Globus pallidus (tissue), 1 donor: ENCODE measurements around the gene LPP.

Experiments
- DNase-seq: peaks from one replicate; pipeline ENCODE4 v3.0.0-alpha.2; 2015; ENCODE audit warnings: low spot score

The LPP gene

GRCh38 chr3:188546835-188547670 is 393.1 kb downstream of the LPP start:
- no peak for DNase-seq

DNA sequence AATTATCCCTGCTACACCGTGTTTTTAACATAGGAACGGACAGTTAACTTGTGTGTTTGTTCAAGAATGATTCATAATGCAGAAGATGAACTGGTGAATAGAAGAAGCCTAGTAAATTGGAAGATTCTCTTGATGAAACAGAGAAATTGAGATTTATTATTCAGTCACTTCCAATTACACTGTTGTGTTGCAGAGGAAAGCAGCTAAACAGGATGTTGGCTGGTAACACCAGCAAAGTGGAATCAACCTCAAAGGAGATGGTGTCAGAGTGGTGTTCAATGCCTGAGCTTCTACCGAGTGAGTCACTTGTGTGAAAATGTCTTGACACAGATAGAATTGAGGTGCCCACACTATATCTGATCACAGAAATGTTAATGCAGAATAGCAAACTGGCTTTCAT is 399.6 kb downstream of the LPP start:
- DNase-seq = no peak

DNA sequence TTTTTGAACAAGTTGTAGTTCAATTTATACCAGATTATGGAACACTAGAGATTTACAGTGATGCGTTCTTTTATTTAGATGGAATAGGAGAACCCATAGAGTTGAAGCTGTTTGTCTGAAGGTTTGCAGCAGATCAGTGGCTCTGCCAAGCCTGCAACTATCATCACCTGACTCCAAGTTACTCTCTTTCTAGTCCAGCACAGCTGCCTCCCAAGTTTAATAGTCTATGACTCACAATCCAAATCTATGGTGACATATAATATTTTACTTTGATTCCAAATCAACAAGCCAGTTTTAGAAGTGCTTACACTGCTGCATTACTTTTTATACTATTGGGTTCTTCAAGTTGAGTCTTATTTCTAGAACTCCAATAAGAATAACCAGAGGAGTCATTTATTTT is 400.4 kb downstream of the LPP start:
- no peak for DNase-seq

DNA sequence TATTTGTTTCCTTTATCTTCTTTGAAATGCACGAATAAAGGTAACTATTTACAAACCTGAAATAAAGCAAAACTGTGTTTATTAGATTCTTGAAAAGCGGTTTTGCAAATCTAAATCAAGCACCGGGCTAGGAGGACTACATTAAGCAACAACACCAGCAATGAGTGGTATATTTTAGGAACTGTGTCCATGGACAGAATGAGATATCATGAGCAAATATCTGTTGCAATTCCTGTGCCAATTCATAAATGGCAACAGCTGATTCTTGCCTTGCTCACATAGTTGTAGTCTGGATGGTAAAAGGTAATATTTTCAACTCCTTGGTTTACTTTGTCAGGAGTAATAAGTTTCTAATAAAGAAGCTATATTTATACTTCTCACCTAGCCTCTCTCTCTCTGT is 403.3 kb downstream of the LPP start:
- DNase-seq = no peak

DNA sequence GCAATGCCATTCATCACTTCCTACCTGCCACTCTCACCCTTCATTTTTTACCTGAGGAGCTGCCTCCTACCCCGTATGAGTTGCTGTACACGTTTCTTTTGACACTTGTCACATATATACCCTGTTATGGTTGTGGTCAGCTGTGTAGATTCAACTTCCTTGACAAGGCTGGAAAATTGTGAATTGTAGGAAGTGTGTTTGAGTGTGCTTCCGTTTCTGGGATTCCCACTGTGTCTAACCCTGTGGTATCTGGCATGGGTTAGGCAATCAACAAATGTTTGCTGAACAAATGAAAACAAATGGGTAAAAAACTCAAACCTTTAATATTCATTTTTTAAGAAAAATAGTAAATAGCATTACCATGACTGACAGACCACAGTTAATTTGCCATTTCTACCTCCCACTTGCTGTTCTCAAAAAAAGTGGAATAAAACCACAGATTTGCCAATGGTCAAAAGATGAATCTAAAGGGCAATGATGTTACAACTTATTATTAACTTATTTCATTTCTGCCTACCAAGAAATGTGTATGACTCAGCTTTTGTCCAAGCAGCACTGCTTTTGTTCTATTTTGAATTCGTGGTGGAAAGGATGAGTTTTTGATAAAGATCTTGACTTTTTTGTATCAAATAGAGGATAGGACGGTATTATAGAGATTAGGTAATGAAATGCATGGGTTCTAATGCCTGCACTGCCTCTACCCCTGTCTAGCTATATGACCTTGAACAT is 404.6 kb downstream of the LPP start:
- DNase-seq = no peak

- DNase-seq = no peak
Measured at GRCh38 chr3:188559072-188559429, 405.1 kb downstream of the LPP start.

DNA sequence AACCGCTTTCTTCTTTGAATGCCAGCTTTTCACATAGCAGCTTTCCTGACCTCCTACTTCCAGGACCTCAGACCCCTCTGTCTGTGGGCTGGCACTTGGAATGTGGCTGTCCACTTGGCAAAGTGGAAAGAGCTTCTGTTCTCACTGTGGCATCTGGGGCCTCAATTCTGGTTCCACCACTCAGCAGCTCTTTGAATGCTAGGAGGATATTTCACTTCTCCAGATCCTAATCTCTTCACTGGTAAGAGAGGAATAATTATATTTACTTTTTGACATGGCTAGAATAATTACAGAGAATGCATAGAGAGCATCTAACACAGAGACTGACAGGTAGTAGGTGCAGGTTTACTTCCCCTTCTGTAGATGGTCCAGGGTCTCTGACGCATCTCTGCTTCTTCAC is 405.9 kb downstream of the LPP start:
- no peak for DNase-seq

GRCh38 chr3:188562144-188562543 is 408.2 kb downstream of the LPP start:
- no peak for DNase-seq

GRCh38 chr3:188567478-188568195 is 413.7 kb downstream of the LPP start:
- no peak for DNase-seq

DNA sequence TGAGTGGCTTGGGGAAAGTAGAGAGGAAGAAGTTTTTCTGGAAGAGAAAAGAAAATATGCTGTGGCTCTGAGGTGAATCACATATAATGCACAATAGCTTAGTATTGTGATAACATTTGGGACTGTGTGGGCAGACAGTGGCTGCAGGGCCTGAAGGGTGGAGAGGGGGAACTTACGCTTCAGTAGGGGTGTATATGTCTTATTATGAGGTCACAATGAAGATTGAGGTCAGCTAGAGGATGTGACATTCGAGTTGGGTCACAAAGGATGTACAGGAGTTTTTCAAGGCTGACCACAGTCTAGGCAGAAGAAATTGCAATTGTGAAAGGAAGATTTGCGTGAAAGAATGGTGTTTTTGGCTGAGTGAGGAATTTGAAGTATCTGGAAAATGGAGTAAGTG is 414.8 kb downstream of the LPP start:
- no peak for DNase-seq

- no peak for DNase-seq
Measured at GRCh38 chr3:188571531-188572095, 417.7 kb downstream of the LPP start.

DNA sequence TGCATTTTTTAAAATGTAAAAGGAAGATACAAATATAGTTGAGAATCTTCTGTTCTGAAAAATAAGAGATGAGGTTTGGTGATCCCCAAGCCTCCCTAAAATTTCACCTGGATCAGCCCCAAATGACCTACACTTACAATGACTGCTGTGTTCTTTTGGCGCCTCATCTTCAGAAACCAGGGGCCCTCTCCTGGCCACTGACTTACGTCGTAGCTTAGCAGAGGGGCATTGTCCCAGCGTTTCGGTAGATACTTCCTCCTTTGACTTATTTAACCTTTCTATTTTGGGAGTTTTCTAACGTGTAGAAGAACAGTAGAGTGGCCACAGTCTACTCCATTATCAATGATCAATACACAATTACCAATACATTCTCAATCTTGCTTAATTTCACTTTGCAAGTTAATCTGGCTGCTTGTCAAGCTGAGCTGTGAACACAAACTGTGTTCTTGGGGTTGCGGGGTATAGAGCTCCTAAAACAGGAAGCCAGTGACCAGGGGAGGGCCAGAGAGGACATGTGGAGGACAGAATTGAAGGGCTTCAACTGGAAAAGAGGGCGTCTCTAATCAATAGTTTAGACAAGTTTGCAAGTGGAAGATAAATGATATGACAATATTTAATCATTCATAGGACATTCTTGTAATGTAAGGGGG is 419.5 kb downstream of the LPP start:
- peak; percentile 29 for DNase-seq

- DNase-seq = no peak
Measured at GRCh38 chr3:188573956-188574355, 420.0 kb downstream of the LPP start.

DNA sequence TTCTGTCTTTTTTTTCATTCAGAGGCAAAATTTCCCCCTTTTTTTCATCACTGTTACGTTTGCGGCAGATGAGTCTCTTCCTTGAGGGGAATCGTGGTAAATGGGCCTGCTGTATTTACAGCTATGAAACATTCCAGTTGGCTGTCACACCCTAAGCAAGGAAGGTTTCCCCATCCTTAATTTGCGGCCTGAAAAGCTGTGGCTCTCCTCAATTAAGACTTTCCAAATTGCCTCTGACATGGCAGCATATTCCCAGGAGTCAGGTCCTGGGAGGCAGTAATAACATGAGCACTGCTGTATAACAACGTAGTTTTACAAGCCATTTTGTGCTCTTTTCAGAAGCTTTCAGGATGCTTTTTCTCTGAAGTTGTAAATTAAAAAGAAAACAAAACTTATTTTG is 420.9 kb downstream of the LPP start:
- no peak for DNase-seq

GRCh38 chr3:188575501-188575900 is 421.5 kb downstream of the LPP start:
- no peak for DNase-seq

DNA sequence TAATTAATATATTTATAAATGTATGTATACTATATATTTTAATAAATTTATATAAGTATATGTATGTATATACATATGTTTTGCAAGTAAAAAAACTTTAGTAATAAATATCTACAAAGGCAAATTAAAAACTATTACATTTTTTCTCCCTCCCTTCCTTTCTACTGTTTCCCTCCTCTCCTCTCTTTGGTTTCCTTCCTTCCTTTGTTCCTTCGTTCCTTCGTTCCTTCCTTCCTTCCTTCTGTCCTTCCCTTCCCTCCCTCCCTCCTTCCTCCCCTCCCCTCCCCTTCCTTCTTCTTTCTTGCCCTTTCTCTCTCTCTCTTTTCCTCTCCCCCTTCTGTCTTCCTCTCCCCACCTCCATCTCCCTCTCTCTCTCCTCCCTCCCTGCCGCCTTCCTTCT is 423.6 kb downstream of the LPP start:
- DNase-seq = no peak

DNA sequence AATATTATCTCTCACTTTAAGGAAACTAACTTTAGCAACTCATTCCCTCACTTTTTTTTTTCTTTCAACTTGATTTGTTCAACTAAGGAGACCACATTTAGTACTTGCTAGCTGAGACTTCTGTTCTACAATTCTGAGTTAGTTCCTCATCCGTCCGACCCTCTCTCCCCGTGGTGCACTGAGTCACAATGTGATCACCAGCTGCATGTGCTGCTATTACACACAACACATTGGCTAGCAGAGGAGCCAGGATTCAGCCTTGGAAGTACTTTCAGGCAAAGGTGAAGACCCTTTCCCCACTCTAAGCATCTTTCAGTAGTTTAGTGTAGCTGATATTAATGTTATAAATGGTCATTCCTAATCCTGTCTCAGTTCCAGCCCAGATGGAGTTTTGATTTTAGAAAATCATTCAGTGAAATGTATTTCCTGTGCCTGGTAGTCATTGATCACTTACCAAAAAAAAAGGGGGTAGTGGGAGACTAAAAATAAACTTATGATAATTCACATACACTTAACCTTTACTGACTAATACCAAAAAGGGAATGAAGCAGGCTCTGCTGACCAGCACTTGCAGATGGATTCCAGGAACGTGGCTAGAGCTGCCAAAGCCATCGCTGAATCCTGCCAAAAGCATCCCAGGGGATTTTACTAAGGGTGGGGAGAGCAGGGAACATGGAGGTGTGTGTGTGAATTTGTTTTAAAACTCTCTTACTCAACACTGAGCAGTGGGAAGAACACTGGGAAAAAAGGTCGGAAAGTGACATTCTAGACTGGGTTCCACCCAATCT is 424.8 kb downstream of the LPP start:
- no peak for DNase-seq

DNA sequence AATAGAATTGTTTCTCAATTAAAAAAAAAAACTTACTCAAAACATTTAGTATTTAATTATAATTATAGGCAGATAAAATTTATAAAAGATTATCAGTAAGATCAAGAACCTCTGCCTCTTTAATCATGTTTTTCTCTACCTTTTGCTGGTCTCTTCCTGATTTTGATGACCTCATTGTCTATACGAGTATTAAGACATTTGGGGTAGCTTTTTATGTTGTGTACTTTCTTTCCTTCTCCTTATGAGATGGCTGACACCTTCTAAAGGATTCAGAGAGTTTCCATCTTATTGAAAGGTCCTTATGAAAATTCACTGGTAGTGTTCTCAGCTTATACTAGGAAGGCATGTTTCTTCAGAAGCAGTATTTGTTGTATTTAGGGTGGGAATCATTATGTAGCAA is 426.3 kb downstream of the LPP start:
- no peak for DNase-seq

- no peak for DNase-seq
Measured at GRCh38 chr3:188580659-188581058, 426.7 kb downstream of the LPP start.

DNA sequence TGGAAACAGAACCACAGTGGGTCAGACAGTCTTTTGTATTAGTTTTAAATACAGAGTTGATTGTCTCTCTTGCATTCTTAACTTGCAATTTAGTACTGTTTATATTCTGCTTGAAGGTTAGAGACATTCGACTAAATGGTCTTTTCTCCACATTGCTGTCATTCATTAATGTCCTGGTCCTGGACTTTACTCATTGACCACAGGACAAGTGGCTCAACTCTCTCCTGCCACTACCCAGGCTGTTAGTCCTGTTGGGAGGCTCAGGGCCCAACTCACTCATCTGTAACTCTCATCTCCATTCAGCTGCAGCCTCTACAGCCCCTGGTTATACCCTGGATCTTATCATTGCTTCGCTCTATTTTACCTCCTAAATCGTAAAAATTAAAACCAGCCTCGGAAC is 427.4 kb downstream of the LPP start:
- no peak for DNase-seq

- no peak for DNase-seq
Measured at GRCh38 chr3:188581792-188582191, 427.8 kb downstream of the LPP start.
